GM21737 (cell line): Measurements from ENCODE around the gene FBLN2.
"Not testable (repeated sequence)": the region's sequence is repeated elsewhere in the genome, so short reads cannot be mapped to it uniquely, and the experiment has no call there.

Experiments
- ATAC-seq: cut with Tn5 transposase; IDR thresholded peaks from one replicate; pipeline ENCODE4 v1.9.1; 2021; ENCODE audit warnings: mild to moderate bottlenecking, moderate library complexity; ENCODE audit not compliant: unreplicated experiment

Gene FBLN2

GRCh38 chr3:13513913-13514517 is 34.9 kb upstream of the FBLN2 start:
- ATAC-seq = no peak

GRCh38 chr3:13514639-13515435 is 34.1 kb upstream of the FBLN2 start:
- ATAC-seq = no peak

GRCh38 chr3:13515786-13516759 is 32.9 kb upstream of the FBLN2 start:
- no peak for ATAC-seq

- no peak for ATAC-seq
Measured at GRCh38 chr3:13516760-13517135, 32.2 kb upstream of the FBLN2 start.

- ATAC-seq = no peak
Measured at GRCh38 chr3:13517253-13517977, 31.5 kb upstream of the FBLN2 start.

- no peak for ATAC-seq
Measured at GRCh38 chr3:13518516-13518953, 30.4 kb upstream of the FBLN2 start.

- no peak for ATAC-seq
Measured at GRCh38 chr3:13519006-13519791, 29.7 kb upstream of the FBLN2 start.

GRCh38 chr3:13520326-13520880 is 28.5 kb upstream of the FBLN2 start:
- no peak for ATAC-seq

GRCh38 chr3:13521309-13521708 is 27.6 kb upstream of the FBLN2 start:
- no peak for ATAC-seq

GRCh38 chr3:13521749-13522148 is 27.2 kb upstream of the FBLN2 start:
- not testable (repeated sequence) for ATAC-seq

- no peak for ATAC-seq
Measured at GRCh38 chr3:13522236-13522635, 26.7 kb upstream of the FBLN2 start.

- ATAC-seq = no peak
Measured at GRCh38 chr3:13524979-13525669, 23.8 kb upstream of the FBLN2 start.

GRCh38 chr3:13525827-13526625 is 22.9 kb upstream of the FBLN2 start:
- ATAC-seq = no peak

- ATAC-seq = no peak
Measured at GRCh38 chr3:13526626-13526949, 22.3 kb upstream of the FBLN2 start.

- no peak for ATAC-seq
Measured at GRCh38 chr3:13528217-13528867, 20.6 kb upstream of the FBLN2 start.

- no peak for ATAC-seq
Measured at GRCh38 chr3:13529196-13530112, 19.5 kb upstream of the FBLN2 start.
